HCT116 (cell line): Measurements from ENCODE around the gene HLA-E. TPM values are rescaled to one million over a fixed set of nuclear protein-coding genes. Genes with fewer than 3 reads are reported as not detected.

Experiments used
- ATAC-seq: fragments of 200-7000 bp; cut with Tn5 transposase; 2 replicates; pipeline ENCODE4 v1.9.1; 2020; ENCODE audit warnings: mild to moderate bottlenecking, moderate library complexity
- BruUV-seq: library from RNA; stranded (reverse); fragments of 400-500 nt; replicated peaks from 2 replicates; lab custom pipeline; 2021; lab: Mats Ljungman, UMichigan
- CTCF ChIA-PET: fragments of 300-600 bp; sonication (Branson Sonifier 250); formaldehyde crosslinking; loops from one replicate; lab custom pipeline; 2021; ENCODE audit warnings: antibody characterized with exemption; lab: Charles Lee
- POLR2A ChIA-PET: fragments of 300-600, 350-600 bp; sonication (Branson Sonifier 250); formaldehyde crosslinking; loops from one replicate; lab custom pipeline; 2021; ENCODE audit warnings: antibody characterized with exemption; lab: Charles Lee
- RAD21 ChIA-PET, 2 experiments: fragments of 300-600 bp; sonication (Branson Sonifier 250); formaldehyde crosslinking; loops; one replicate each; lab custom pipeline; 2023; ENCODE audit warnings: low total read pairs in 2 of 2; ENCODE audit not compliant: uncharacterized antibody in 2 of 2, unreplicated experiment in 2 of 2, low non-redundant PET in 1 of 2; lab: Charles Lee
- DNase-seq: peaks from one replicate; pipeline ENCODE4 v3.0.0-alpha.2; 2010; ENCODE audit warnings: low read depth, low spot score
- H2AFZ ChIP-seq: fragments of 200-600 bp; shearing (Covaris generic), sonication (generic); 2 replicates; pipeline ENCODE4 v1.6.1; 2017; ENCODE audit warnings: low read depth, mixed run types, mixed read lengths, antibody characterized with exemption, low read length; ENCODE audit not compliant: poor library complexity, severe bottlenecking
- H3K27ac ChIP-seq: 2 replicates; pipeline ENCODE4 v1.5.1; 2012; ENCODE audit warnings: low read depth, low read length
- H3K27me3 ChIP-seq: fragments of 200-600 bp; sonication (generic); 2 replicates; pipeline ENCODE4 v1.6.1; 2016; ENCODE audit warnings: mixed run types, low read length, mixed read lengths; ENCODE audit not compliant: insufficient read depth
- H3K36me3 ChIP-seq, 2 experiments: fragments of 200-500 bp in 1 of 2; fragments of 200-600 bp in 1 of 2; sonication (Bioruptor generic) in 1 of 2; sonication (generic) in 1 of 2; 2 replicates each; pipeline versions ENCODE4 v1.5.1 to v1.6.1; 2014 to 2016; ENCODE audit warnings: low read length in 2 of 2, inconsistent platforms in 1 of 2, mixed read lengths in 1 of 2, mixed run types in 1 of 2; ENCODE audit not compliant: insufficient read depth in 2 of 2, control insufficient read depth in 1 of 2
- H3K4me1 ChIP-seq, 2 experiments: fragments of 200-600 bp in 1 of 2; sonication (generic) in 1 of 2; 2 replicates each; pipeline versions ENCODE4 v1.5.1 to v1.6.1; 2012 to 2017; ENCODE audit warnings: low read length in 2 of 2, inconsistent platforms in 1 of 2, mild to moderate bottlenecking in 1 of 2, mixed read lengths in 1 of 2, mixed run types in 1 of 2, moderate library complexity in 1 of 2; ENCODE audit not compliant: insufficient read depth in 2 of 2, control insufficient read depth in 1 of 2
- H3K4me2 ChIP-seq: fragments of 200-600 bp; sonication (generic); 2 replicates; pipeline ENCODE4 v1.6.1; 2017; ENCODE audit warnings: mixed run types, low read length, mixed read lengths
- H3K4me3 ChIP-seq, 2 experiments: fragments of 200-600 bp in 1 of 2; sonication (generic) in 1 of 2; replicated peaks in 1 of 2; 2 replicates each; pipeline ENCODE4 v1.5.1; 2011 to 2016; ENCODE audit warnings: low read length in 2 of 2, control low read depth in 1 of 2, low read depth in 1 of 2, mild to moderate bottlenecking in 1 of 2, mixed read lengths in 1 of 2, mixed run types in 1 of 2
- H3K79me2 ChIP-seq: fragments of 200-600 bp; sonication (generic); 2 replicates; pipeline ENCODE4 v1.6.1; 2017; ENCODE audit warnings: mild to moderate bottlenecking, mixed run types, low read length, moderate library complexity, mixed read lengths; ENCODE audit not compliant: insufficient read depth
- H3K9ac ChIP-seq: fragments of 200-600 bp; sonication (generic); 2 replicates; pipeline ENCODE4 v1.6.1; 2016; ENCODE audit warnings: low read length, mixed read lengths
- H3K9me2 ChIP-seq: fragments of 200-600 bp; sonication (generic), shearing (Covaris generic); 2 replicates; pipeline ENCODE4 v1.6.1; 2017; ENCODE audit warnings: mixed run types, mild to moderate bottlenecking, moderate library complexity; ENCODE audit not compliant: insufficient read depth
- H3K9me3 ChIP-seq, 2 experiments: fragments of 200-500 bp in 1 of 2; fragments of 200-600 bp in 1 of 2; sonication (Bioruptor generic) in 1 of 2; sonication (generic) in 1 of 2; 2 replicates each; pipeline ENCODE4 v1.6.1; 2014 to 2017; ENCODE audit warnings: low read length in 2 of 2, mixed read lengths in 2 of 2, inconsistent platforms in 1 of 2, low read depth in 1 of 2, mild to moderate bottlenecking in 1 of 2, mixed run types in 1 of 2, moderate library complexity in 1 of 2; ENCODE audit not compliant: control insufficient read depth in 1 of 2, insufficient read depth in 1 of 2
- H4K20me1 ChIP-seq: fragments of 200-600 bp; sonication (generic), shearing (Covaris generic); 2 replicates; pipeline ENCODE4 v1.6.1; 2017; ENCODE audit warnings: mixed run types, mild to moderate bottlenecking, moderate library complexity; ENCODE audit not compliant: insufficient read depth
- EGR1 ChIP-seq: IDR thresholded peaks from 2 replicates; pipeline ENCODE4 v1.6.1; 2012; ENCODE audit warnings: low read depth
- ELF1 ChIP-seq: IDR thresholded peaks from 2 replicates; pipeline ENCODE4 v1.6.1; 2012; ENCODE audit warnings: low read depth, borderline replicate concordance
- EZH2 ChIP-seq: fragments of 200-600 bp; sonication (generic); IDR thresholded peaks from 2 replicates; pipeline ENCODE4 v1.6.1; 2017; ENCODE audit warnings: antibody characterized with exemption, mixed run types
- EZH2phosphoT487 ChIP-seq: fragments of 200-600 bp; IDR thresholded peaks from 2 replicates; pipeline ENCODE4 v1.6.1; 2018; ENCODE audit warnings: antibody characterized with exemption, borderline replicate concordance
- FOSL1 ChIP-seq: IDR thresholded peaks from 2 replicates; pipeline ENCODE4 v1.6.1; 2012; ENCODE audit warnings: low read depth
- JUND ChIP-seq: IDR thresholded peaks from 2 replicates; pipeline ENCODE4 v1.6.1; 2012
- SIN3A ChIP-seq: IDR thresholded peaks from 2 replicates; pipeline ENCODE4 v1.6.1; 2012; ENCODE audit warnings: low read depth
- SP1 ChIP-seq: IDR thresholded peaks from 2 replicates; pipeline ENCODE4 v1.6.1; 2012; ENCODE audit warnings: low read depth
- ZFX ChIP-seq: fragments of 450-650 bp; IDR thresholded peaks from 2 replicates; pipeline ENCODE4 v1.6.1; 2017
- intact Hi-C: fragments of 100-400 bp; cut with micrococcal nuclease; formaldehyde crosslinking; loops from 2 replicates; pipeline ENCODE4 v1.10.0; 2022
- total RNA-seq: library from RNA; stranded (reverse); gene quantifications from one replicate; pipeline ENCODE4 v1.2.1, GENCODE V29; 2021; ENCODE audit not compliant: unreplicated experiment

HLA-E gene
- total RNA-seq, 1 experiment from 2014 or later = 108 TPM

GRCh38 chr6:30450548-30450908, 38.8 kb upstream of the HLA-E start:
- Histone ChIP-seq H3K4me3 (no peak overlapping the region), H4K20me1 (no peaks in the 10 kb centered on the region), H3K4me1 (no peaks in the 10 kb centered on the region), H3K79me2 (no peaks in the 10 kb centered on the region), H3K4me2 (no peak overlapping the region), H3K9me3 (no peaks in the 10 kb centered on the region), H3K9me2 (no peaks in the 10 kb centered on the region), H3K27me3 (peaks cover 23% of the 10 kb centered on the region; the same call in 1 of the 2 replicates), H3K36me3 (no peaks in the 10 kb centered on the region), H3K9ac (no peak overlapping the region), H2AFZ (no peak overlapping the region), H3K27ac (no peak overlapping the region)
- DNase-seq (no peak), ATAC-seq (no peak)
- intact Hi-C loops = loop anchor here (5.0 kb wide), 1 partner anchor 233 kb away; no protein-coding TSS in a partner anchor
- no TSS peak for BruUV-seq
- ChIA-PET CTCF (no interaction called here), POLR2A (no interaction called here), RAD21 (no interaction called here)
- TF ChIP-seq ELF1 = no peak
- TF ChIP-seq ZFX = no peak
- no peak for TF ChIP-seq EZH2phosphoT487
- no peak for TF ChIP-seq EGR1
- no peak for TF ChIP-seq EZH2
- TF ChIP-seq FOSL1 = no peak
- TF ChIP-seq JUND = no peak

GRCh38 chr6:30450909-30451841, 38.1 kb upstream of the HLA-E start:
- ATAC-seq = no peak
- Histone ChIP-seq H4K20me1 (no peaks in the 10 kb centered on the region), H3K9me2 (no peaks in the 10 kb centered on the region), H3K4me3 (no peak overlapping the region), H3K9ac (no peak overlapping the region), H3K27ac (no peak overlapping the region), H2AFZ (no peak overlapping the region), H3K27me3 (peaks cover 20% of the 10 kb centered on the region; the same call in 1 of the 2 replicates), H3K79me2 (no peaks in the 10 kb centered on the region), H3K36me3 (no peaks in the 10 kb centered on the region), H3K4me1 (no peaks in the 10 kb centered on the region), H3K4me2 (no peak overlapping the region), H3K9me3 (no peaks in the 10 kb centered on the region)
- no peak for TF ChIP-seq SIN3A
- no peak for TF ChIP-seq SP1
- ChIA-PET RAD21 (no interaction called here), CTCF (no interaction called here), POLR2A (no interaction called here)
- no TSS peak for BruUV-seq
- no peak for DNase-seq
- intact Hi-C loops = loop anchor here (5.0 kb wide), 1 partner anchor 234 kb away; no protein-coding TSS in a partner anchor
